OCI-M2 (cell line): ENCODE data around the gene AP5Z1.
"Not testable (repeated sequence)": the region's sequence is repeated elsewhere in the genome, so short reads cannot be mapped to it uniquely, and the experiment has no call there.

Experiments used
- DNase-seq: peaks from one replicate; lab custom pipeline; 2025; ENCODE audit not compliant: unreplicated experiment; lab: John Stamatoyannopoulos, UW

Gene AP5Z1

DNA sequence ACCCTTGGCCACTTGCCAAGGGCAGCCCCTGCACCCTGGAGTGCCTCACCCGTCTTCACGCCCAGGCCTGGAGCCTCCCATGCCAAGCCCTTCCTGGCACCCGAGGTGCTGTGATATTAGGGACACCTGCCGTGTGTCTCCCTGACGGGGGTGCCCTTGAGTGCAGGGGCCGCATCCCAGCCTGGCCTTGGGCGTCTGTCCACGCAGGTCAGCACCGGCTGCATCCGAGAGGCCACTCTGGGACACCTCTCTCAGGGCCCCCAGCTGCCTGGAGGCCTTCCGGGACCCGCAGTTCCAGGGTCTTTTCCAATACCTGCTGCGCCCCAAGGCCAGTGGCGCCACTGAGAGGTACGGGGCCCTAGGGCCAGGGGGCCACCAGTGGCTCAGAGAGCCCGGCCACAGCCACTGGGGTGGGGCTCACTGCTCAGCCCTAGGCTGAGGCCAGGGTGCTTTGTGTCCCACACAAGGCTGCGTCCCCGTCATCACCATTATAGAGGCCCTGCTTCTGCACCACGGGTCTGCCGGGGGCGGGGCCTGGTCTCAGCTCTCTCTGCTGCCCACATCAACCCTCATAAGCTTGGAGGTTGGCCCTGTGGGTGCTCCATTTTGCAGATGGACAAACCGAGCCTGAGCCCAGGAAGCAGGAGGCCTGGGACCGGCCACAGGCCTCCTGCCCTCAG lies 12.7 kb downstream of the AP5Z1 start:
- DNase-seq: no peak

DNA sequence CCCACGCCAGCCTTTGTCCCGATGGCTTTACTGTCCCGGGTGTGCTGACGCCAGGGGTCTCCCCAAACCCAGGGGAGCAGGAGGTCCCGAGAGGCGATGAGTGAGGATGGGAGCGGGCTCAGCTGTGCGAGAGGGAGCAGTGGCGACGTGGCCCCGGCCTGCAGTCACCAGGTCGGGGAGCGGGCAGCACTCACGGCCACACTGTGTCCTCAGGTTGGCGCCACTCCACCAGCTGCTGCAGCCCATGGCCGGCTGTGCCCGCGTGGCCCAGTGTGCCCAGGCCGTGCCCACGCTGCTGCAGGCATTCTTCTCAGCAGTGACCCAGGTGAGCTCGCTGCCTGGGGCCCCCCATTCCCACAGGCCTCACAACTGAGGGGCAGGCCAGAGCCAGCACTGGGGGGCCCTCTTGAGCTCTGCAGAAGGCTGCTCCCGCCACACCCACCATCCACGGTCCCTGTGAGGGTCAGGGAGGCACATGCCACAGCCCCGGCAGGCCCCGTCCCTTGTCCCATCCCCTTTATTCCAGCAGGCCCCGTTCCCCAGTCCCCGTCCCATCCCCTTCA lies 13.3 kb downstream of the AP5Z1 start:
- no peak for DNase-seq

DNA sequence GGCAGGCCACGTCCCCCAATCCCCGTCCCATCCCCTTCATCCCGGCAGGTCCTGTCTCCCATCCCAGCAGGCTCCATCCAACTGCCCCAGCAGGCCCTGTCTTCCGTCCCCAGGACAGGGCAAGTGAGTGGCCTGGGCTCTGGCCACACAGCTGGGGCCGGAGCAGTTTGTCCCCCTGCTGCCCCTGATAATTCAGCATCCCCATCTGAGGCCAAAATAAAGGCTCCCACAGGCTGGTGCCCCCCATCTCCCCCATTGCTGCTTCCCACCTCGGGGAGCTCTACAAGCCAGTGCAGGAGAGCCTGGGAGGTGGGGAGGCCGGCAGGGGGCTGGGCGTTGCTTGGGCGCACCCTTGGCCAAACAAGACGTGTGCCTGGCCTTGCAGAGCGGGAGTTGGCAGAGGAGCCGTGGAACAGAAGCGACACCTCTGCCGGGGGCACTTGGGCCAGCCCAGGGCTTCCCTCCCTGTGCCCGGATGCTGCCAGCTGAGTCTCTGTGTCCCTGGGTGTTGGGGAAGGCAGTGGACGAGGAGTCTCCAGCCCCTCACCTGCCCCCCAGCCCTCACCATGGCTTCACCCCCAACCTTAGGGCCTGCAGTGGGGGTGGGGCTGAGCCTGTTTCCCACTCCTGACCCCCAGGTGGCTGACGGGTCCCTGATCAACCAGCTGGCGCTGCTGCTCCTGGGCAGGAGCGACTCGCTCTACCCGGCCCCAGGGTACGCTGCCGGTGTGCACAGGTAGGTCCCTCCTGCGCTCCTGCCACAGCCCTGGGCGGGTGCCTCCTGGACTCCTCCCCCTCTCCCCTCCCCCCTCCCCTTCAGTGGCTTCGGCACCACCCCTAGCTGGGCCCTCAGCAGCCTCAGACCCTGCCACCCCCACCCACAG lies 14.0 kb downstream of the AP5Z1 start:
- no peak for DNase-seq

DNA sequence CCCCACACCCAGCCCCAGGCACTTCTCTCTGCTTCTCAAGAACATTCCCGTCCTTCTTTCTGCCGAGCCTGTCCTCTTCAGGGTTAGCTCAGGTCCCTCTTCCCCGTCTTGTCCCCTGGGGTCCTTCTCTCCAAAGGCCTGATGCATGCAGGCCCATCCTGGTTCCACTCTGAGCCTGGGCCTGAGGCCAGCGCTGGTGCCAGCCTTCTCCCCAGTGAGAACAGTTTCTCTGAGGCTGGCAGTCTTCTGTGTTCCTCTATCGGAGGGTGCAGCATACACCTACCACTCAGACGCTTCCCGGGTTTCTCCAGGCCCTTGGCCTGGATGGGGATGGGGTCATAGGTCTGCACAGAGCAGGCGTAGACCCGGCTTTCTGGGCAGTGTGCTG lies 14.6 kb downstream of the AP5Z1 start:
- no peak for DNase-seq

DNA sequence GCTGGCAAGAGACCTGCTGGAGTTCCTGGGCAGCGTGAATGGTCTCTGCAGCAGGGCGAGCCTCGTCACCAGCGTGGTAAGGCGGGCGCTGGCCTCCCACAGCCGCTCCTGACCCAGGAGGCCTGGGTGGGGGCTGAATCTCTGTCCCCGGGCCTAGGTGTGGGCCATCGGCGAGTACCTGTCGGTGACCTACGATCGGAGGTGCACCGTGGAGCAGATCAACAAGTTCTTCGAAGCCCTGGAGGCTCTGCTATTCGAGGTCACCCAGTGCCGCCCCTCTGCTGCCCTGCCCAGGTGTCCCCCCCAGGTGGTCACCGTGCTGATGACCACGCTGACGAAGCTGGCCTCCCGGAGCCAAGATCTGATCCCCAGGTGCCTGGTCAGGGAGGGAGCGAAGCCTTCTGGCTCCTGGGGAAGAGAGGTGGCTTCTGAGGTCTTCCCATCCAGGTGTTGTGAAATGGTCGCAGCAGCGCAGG lies 15.1 kb downstream of the AP5Z1 start:
- DNase-seq: no peak

DNA sequence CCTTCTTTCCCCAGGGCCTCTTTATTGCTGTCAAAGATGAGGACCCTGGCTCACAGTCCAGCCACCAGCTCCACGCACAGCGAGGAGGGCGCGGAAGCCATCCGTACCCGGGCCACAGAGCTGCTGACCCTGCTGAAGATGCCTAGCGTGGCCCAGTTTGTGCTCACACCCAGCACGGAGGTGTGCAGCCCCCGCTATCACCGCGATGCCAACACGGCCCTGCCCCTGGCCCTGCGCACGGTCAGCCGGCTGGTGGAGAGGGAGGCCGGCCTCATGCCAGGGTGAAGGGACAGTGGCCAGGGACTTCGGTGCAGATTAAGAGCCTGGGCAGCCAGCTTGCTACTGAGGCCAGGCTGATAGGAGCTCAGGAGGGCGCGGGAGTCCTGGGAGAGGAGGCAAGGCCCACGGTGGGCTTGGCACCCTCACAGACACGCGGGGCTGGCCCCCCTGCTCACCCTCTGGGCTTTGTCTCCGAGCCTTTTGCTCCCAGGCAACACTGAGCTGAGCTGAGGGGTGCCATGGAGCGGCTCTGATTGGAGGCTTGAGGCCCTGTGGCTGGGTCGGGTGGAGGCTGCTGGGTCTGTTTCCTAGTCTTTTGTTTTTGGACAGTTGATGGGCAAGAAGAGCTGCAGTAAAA lies 15.8 kb downstream of the AP5Z1 start:
- no peak for DNase-seq

DNA sequence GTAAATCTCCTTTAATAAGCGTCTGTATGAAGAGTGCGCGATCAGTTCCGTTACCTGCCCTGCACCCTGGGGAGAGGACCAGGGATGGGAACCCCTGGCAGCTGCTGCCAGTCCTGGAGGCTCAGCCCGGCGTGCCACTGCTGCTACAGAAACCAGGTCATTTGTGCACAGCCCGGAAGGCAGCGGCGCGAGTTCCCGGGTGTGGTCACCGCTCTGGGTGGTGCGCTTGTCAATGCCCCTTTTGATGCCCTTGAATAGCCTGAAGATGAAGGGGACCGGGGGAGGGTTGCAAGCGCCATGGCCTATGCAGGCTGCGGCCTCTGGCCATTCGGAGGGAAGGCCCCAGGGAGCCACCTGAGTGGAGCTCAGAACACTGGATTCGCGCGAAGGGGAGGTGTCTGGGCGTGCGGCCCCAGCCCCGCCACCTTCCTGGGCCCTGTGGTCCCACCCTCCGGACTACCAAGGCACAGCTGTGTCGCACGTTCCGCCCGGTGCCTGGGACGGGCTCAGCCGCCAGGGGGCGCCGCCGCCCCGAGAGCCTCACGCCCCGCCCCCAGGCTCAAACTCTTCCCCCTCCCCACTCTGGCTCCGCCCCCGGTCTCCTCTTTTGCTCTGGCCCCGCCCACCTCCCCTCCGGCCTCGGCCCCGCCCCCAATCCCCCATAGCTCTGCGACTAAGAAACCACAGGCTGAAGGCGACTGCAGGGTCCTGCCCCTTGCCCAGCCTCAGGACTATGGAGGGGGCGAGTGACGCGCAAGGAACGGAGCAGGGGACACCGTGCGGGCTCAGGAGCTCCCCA lies 16.5 kb downstream of the AP5Z1 start:
- no peak for DNase-seq

DNA sequence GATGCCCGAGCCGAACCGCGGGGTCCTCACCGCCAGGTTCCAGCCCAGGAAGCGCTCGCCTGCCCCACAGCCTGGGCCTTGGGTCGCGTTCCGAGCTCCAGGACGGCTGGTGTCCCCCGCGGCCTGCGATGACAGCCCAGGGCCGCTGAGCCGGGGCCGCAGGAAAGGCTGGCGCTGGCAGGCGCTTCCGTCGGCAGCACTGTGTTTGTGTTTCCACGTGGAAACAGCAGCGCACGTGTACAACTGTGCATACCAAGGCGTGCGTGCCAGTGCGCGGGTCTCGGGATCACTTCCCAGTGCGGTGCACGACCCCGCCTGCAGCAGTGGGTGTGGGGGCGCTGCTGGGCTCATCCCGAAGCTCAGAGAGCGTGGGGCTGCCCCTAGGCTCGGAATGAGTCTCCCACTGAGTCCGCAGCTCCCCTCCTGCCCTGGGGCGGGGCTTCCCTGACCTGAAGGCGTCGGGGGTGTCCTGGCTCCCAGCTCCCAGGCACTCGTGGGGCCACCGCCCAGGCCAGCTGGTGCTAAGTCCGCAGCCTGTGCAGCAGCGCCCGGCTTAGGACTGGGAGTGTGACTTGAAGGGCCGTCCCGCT lies 17.2 kb downstream of the AP5Z1 start:
- no peak for DNase-seq

DNA sequence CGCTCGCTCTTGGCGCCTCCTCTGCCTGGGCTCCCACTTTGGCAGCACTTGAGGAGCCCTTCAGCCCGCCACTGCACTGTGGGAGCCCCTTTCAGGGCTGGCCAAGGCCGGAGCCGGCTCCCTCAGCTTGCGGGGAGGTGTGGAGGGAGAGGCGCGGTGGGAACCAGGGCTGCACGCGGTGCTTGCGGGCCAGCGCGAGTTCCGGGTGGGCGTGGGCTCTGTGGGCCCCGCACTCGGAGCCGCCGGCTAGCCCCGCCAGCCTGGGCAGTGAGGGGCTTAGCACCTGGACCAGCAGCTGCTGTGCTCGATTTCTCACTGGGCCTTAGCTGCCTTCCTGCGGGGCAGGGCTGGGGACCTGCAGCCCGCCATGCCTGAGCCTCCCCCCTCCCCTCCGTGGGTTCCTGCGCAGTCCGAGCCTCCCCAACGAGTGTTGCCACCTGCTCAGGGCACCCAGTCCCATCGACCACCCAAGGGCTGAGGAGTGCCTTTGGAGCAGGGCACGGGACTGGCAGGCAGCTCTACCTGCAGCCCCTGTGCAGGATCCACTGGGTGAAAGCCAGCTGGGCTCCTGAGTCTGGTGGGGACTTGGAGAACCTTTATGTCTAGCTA lies 18.1 kb downstream of the AP5Z1 start:
- not testable (repeated sequence) for DNase-seq

DNA sequence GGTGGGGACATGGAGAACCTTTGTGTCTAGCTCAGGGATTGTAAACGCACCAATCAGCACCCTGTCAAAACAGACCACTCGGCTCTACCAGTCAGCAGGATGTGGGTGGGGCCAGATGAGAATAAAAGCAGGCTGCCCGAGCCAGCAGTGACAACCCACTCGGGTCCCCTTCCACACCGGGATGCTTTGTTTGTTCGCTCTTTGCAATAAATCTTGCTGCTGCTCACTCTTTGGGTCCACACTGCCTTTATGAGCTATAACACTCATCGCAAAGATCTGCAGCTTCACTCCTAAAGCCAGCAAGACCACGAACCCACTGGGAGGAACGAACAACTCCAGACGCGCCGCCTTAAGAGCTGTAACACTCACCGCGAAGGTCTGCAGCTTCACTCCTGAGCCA lies 18.7 kb downstream of the AP5Z1 start:
- DNase-seq: not testable (repeated sequence)

DNA sequence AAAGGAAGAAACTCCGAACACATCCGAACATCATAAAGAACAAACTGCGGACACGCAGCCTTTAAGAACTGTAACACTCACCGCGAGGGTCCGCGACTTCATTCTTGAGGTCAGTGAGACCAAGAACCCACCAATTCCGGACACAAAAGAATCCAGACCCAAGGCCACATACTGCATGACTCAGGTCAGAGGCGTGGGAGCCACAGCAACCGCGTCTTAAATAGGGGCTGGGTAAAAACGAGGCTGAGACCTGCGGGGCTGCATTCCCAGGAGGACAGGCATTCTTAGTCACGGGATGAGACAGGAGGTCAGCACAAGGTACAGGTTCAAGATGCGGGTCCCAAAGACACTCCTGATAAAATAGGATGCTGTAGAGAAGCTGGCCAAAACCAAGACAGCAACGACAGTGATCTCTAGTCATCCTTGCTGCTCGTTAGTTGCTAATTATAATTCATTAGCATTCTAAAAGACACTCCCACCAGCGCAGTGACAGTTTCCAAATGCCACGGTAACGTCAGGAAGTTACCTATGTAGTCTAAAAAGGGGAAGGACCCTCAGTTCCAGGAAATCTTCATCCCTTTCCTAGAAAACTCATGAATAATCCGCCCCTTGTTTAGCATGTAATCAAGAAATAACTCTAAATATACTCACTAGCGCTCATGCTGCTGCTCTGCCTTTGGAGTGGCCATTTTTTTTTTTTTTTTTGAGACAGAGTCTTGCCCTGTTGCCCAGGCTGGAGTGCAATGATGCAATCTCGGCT lies 19.3 kb downstream of the AP5Z1 start:
- no peak for DNase-seq

DNA sequence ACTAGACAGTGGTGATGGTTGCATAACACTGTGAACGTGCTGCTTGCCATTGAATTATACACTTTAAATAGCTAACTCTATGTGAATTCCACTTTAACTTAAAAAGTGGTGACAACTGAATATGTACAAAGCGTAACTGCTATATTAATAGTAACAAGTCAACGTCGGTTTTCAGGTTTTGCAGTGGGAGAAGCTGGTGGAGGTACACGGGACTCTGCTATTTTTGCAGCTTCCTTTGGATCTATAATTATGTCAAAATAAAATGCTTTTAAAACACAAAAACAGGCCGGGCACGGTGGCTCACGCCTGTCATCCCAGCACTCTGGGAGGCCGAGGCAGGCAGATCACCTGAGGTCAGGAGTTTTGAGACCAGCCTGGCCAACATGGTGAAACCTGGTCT lies 21.0 kb downstream of the AP5Z1 start:
- no peak for DNase-seq

DNA sequence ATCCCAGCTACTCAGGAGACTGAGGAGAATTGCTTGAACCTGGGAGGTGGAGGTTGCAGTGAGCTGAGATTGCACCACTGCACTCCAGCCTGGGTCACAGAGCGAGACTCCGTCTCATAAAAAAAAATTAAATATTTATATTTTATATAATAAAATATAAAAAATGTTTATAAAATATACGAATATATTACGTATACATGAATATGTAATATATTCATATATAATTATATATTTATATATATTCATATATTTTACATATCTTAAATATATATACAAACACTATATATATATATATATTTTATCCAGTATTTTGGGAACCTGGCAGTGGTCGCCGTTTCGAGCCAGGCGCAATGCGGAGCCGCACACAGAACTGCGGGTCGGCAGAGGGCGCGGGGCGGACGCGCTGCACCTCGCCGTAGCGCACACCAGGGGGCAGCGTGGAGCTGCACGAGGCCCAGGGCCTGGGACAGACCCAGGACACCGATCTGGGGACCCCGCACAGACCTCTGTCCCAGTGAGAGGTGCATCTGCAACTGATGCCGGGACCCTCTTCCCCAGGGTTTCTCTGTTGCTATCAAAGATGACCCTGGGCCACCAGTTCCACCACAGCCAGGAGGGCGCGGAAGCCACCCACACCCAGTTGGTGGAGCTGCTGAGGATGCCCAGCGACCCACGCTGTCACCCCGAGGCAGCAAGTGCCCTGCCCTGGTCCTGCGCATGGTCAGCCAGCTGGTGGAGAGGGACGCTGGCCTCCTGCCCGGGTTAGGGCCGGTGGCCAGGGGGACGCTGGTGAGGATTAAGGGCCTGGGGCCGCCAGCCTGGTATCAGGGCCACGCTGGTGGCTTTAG lies 22.7 kb downstream of the AP5Z1 start:
- peak; percentile 1 for DNase-seq

DNA sequence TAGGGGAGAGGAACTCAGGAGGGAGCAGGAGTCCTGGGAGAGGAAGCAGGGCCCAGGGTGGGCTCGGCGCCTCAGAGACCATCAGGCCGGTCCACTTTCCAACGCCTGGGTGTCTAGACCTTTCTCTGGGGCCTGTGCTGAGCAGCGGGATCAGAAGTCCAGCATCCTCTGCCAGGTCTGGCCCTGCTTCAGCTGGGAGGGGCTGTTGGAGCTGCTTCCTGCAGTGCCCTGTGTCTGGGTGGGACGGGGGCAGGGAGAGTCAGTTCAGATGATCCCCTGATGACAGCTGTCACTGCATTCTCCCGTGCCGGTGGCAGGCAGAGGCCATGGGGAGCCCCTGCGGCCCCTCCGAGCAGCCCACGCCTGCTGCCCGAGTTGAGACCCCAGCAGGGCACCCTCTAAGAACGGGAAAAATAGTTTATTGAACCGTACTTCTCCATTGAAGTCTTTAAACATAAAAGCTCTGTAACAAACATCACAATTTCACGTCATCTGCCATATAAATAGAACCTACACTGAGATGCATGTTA lies 23.3 kb downstream of the AP5Z1 start:
- no peak for DNase-seq

DNA sequence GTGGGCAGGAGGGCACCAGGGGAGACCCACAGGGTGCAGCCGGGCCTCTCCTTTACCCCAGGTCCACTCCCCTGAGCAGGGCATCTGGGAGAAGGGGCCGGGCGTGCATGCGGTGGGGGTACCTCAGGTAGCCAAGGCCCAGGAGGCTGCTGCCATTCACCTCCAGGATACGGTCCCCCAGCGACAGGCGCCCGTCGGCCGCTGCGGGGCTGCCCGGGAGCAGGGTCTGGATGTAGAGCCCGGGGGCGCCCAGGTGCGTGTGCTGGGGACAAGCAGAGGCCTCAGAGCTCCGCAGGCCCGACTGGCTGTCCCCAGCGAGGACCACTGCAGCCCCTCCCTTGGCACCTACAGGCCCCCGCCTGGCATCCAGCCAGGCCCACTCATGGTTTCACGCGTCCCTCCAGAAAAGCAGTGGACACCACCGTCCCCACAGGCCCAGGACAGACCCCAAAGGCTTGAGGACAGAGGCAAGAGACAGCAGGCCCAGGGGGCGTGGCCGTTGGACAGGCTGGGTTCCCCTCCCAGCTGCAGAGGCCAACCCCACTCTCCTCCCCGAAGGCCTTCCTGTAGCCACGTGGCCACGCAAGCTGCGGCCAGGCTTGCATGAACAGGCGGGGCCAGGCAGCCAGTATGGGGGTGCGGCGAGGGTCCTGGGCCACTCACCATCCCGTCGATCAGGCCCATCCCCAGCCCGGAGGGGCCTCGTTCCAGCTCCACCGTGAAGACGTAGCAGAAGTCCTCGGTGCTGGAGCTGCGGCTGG lies 24.3 kb downstream of the AP5Z1 start:
- no peak for DNase-seq

DNA sequence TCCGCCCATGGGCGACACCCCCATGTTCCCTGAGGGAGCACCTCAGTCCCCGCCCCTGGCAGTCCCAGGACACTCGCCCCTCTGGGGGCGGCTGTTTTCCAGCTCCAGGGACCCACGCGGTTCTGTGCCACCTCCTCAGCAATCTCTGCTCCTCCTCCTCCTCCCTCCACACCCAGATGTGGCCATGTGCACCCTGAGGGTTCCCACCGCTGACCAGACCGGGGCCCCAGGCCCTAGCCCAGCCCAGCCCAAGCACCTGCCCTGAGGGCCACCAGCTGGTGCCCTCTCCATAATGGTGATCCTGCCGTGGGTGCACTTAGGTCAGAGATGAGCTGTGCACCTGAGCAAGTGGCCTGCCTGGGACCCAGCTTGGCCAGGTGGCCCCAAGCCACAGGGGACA lies 25.1 kb downstream of the AP5Z1 start:
- DNase-seq: no peak
